AG04449 (cell line): ENCODE data around the gene EFNA2.

ENCODE experiments used
- CTCF ChIA-PET: fragments of 350-600 bp; formaldehyde crosslinking; extraction: SDS; loops from one replicate; lab custom pipeline; 2021; ENCODE audit warnings: antibody characterized with exemption; lab: Yijun Ruan, JAX
- POLR2A ChIA-PET: fragments of 400-600, 350-600 bp; formaldehyde crosslinking; extraction: SDS; loops from one replicate; lab custom pipeline; 2020; ENCODE audit warnings: antibody characterized with exemption, inconsistent platforms; lab: Yijun Ruan, JAX
- DNase-seq: peaks from one replicate; pipeline ENCODE4 v3.0.0-alpha.2; 2010; ENCODE audit warnings: low read depth, low spot score
- H3K4me3 ChIP-seq: 2 replicates; pipeline ENCODE4 v1.5.1; 2011; ENCODE audit warnings: low read depth, mild to moderate bottlenecking, control low read depth, low read length
- TF ChIP-seq, protein P1 (sequence below): IDR thresholded peaks from one replicate; pipeline ENCODE4 v1.5.1; 2011; ENCODE audit warnings: mild to moderate bottlenecking, moderate library complexity, low read length, control low read depth, inconsistent platforms; ENCODE audit not compliant: insufficient read depth; ENCODE audit errors: missing control alignments

The EFNA2 gene

DNA sequence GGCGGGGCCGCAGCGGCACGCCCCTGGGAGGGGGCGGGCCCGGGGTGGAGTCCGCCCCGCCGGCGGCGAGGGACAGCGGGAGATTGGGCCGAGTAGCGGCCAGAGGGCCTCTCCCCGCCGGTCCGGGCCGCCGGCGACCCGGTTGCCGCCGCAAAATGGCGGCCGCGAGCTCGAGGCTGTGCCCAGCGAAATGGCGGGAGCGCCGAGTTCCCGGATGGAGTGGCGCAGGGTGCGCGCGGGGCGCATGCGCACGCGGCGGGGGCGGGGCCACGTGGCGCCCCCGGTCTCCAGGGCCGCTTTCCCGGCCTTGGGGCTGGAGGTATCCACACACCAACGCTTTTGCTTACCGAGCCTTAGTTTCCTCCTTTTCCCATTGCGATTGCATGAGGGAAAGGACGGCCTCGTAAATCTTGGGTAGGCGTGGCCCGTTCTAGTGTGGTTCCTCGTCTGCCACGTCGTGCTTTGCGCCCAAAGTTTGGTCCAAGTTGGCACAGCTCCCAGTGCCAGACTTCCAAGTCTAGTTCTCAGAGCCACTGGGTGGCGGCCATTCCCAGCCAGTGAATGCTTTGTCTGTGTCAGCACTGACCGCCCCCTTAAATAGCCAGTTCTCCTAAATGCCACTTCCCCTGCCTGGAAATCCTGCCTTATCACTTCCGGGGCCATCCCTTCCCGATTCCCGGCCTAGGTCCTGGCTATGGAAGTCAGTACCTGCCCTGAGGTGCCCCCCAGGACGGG, 16.0 kb upstream of the EFNA2 start:
- DNase-seq, result no peak
- ChIA-PET POLR2A (interaction anchor here (0.6 to 1.7 kb wide), 28 partner anchors 8 to 1119 kb away, joined by 3 to 90 read pairs (median 6); partner anchors contain the start of genes ATP5F1D, CNN2 and REEP6), CTCF (interaction anchor here (1.7 to 11.8 kb wide), 3 partner anchors 10 to 27 kb away, joined by 5 to 626 read pairs (median 69); partner anchors contain the start of gene ATP5F1D)

DNA sequence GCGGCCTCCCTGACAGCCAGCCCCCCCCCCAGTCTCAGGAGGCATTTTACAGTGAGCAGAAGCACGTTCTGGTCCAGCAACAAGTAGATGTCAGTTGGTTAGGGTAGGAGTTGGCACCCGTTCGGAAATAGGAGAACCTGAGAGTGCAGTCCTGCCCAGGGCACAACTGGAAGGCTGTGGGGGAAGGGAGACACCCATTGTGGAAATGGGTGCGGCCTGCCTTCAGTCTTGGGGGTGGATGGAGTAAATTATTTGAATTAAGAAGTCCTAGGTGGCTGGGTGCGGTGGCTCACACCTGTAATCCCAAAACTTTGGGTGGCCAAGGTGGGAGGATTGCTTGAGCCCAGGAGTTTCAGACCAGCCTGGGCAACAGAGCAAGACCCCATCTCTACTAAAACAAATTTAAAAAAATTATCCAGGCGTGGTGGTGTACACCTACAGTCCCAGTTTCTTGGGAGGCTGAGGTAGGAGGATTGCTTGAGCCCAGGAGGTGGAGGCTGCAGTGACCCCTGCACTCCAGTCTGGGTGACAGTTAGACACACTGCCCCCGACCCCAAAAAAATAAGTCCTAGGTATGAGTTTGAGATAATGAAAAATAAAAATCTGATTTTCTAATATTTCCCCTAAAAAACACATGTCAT, 15.3 kb upstream of the EFNA2 start:
- peak overlapping the region; percentile 82 for H3K4me3 ChIP-seq
- TF ChIP-seq, protein P1, sequence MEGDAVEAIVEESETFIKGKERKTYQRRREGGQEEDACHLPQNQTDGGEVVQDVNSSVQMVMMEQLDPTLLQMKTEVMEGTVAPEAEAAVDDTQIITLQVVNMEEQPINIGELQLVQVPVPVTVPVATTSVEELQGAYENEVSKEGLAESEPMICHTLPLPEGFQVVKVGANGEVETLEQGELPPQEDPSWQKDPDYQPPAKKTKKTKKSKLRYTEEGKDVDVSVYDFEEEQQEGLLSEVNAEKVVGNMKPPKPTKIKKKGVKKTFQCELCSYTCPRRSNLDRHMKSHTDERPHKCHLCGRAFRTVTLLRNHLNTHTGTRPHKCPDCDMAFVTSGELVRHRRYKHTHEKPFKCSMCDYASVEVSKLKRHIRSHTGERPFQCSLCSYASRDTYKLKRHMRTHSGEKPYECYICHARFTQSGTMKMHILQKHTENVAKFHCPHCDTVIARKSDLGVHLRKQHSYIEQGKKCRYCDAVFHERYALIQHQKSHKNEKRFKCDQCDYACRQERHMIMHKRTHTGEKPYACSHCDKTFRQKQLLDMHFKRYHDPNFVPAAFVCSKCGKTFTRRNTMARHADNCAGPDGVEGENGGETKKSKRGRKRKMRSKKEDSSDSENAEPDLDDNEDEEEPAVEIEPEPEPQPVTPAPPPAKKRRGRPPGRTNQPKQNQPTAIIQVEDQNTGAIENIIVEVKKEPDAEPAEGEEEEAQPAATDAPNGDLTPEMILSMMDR, result no peak
- no peak for DNase-seq
- CTCF ChIA-PET, result interaction anchor here (1.7 to 11.8 kb wide), 5 partner anchors 9 to 28 kb away, joined by 5 to 626 read pairs (median 46); partner anchors contain the start of gene ATP5F1D
- POLR2A ChIA-PET, result interaction anchor here (1.7 kb wide), 3 partner anchors 11 to 29 kb away, joined by 13 to 90 read pairs (median 36); partner anchors contain the start of gene ATP5F1D

More for the DNA sequence above, 16.0 kb upstream of the EFNA2 start:
- peak overlapping the region; percentile 82 for H3K4me3 ChIP-seq
- TF ChIP-seq, protein P1, result no peak

DNA sequence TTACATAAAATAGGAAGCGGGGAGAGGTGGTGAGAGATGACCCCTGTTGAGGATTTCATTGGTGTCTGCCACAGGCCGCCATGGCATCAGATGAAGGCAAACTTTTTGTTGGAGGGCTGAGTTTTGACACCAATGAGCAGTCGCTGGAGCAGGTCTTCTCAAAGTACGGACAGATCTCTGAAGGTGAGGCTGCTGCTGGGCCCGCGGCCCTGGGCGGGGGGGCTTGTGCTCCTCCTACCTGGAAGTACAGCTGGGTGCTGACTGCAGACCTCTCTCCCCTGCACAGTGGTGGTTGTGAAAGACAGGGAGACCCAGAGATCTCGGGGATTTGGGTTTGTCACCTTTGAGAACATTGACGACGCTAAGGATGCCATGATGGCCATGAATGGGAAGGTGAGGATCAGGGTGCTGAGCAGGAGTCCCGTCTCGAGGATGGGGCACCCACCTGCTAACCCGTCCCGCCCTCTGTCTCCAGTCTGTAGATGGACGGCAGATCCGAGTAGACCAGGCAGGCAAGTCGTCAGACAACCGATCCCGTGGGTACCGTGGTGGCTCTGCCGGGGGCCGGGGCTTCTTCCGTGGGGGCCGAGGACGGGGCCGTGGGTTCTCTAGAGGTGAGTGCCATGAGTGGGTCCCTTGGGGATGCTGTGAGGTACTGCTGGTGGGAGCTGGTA, 14.7 kb upstream of the EFNA2 start:
- CTCF ChIA-PET, result interaction anchor here (0.6 to 4.3 kb wide), 3 partner anchors 9 to 30 kb away, joined by 3 to 46 read pairs (median 8); no protein-coding TSS in a partner anchor
- peak overlapping the region; percentile 82 for H3K4me3 ChIP-seq
- TF ChIP-seq, protein P1, result no peak
- POLR2A ChIA-PET, result interaction anchor here (1.1 kb wide), 1 partner anchor 18 kb away, joined by 3 read pairs; no protein-coding TSS in a partner anchor
- no peak for DNase-seq

DNA sequence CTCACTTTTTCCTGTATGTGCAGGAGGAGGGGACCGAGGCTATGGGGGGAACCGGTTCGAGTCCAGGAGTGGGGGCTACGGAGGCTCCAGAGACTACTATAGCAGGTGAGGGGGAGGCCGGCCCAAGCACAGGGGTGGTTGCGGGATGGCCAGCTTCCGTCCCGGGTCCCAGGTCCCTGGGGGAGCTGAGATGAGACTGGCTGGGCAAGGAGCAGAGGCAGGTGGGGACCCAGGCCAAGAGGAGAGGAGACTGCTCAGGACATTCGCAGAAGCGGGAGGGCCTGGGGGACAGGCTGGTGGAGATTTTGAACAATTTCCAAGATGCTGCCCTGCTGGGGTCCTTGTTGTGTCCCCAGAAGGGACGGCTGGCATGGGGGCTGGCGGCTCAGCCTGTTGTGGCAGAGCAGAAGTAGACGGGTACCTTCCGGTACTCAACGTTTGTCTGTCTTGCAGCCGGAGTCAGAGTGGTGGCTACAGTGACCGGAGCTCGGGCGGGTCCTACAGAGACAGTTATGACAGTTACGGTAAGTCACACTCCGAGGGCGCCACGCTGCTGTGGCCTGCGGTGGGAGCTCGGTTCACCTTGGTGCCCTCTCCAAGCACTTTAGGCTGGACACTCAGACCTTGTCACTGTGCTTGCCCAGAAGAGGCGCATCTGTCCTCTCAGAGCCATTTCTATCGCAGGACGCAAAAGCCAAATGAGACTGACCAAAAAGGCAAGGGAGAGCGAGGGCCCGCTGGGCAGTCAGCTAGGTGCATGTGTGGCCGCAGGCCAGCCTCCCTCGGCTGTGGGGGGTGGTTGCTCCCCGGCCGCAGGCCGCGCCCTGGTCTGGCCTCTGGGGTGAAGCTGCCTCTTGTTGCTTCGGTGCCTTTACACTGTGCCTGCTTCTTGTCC, 13.9 kb upstream of the EFNA2 start:
- DNase-seq, result no peak
- H3K4me3 ChIP-seq, result peak overlapping the region; percentile 82
- CTCF ChIA-PET, result interaction anchor here (0.6 to 4.3 kb wide), 4 partner anchors 8 to 31 kb away, joined by 3 to 46 read pairs (median 8); partner anchors contain the start of gene ATP5F1D
- POLR2A ChIA-PET, result interaction anchor here (1.0 to 1.2 kb wide), 3 partner anchors 19 to 27 kb away, joined by 3 to 5 read pairs (median 3); no protein-coding TSS in a partner anchor
- TF ChIP-seq, protein P1, result no peak
